Dermis microvascular lymphatic vessel endothelial cell (primary cell): ENCODE results near the gene FBXO46. TPM values are rescaled to one million over a fixed set of nuclear protein-coding genes. Genes with fewer than 3 reads are reported as not detected.

ENCODE experiments used
- DNase-seq, 2 donors: peaks; one replicate each; pipeline versions ENCODE4 v3.0.0 to v3.0.0-alpha.2; 2010; ENCODE audit warnings: low read depth in 2 of 2
- total RNA-seq: library from RNA; depleted of rRNA; stranded (reverse); fragments of >200 nt; gene quantifications from 2 replicates; pipeline ENCODE4 v1.2.1, GENCODE V29; 2014

FBXO46 gene, protein sequence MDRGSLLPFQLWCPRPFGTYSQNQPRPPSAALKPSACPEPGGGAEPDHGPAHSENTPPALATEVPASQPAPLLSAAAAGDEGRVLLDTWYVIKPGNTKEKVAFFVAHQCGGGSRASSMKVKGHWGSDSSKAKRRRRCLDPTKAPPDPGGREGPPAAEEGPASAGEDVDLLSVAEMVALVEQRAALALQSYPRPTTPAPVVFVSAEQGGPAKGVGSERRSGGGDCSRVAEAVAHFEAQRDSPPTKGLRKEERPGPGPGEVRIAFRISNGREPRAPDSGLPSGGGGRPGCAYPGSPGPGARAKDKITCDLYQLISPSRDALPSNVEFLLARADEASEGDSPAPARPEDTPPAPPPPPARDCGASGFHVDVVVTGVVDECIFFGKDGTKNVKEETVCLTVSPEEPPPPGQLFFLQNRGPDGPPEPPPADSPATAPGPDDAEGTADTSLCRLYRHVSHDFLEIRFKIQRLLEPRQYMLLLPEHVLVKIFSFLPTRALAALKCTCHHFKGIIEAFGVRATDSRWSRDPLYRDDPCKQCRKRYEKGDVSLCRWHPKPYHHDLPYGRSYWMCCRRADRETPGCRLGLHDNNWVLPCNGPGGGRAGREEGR
- 3.2 and 5.4 TPM in 2 replicates for total RNA-seq

GRCh38 chr19:45730368-45731288 lies at the start of gene FBXO46:
Gene FBXO46 (minus strand): TSS chr19:45730896. CDS start chr19:45713495, 17,401 bp downstream.
- peak; percentile 94 to 96 for DNase-seq

DNA sequence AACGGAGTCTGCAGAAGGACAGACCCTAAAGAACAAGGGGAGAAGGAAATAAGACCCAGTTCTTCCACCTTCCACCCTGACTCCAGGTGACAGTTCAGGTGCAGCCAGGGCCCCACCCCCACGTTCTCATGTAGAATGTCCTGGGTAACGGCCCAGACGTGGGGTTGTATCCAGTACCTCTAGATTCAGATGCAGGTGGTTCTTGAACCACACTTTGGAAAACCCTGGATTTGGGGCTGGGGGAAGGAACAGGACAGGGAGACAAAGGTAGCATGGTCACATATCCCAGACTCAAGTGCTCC lies 49.4 kb upstream of the FBXO46 start:
- no peak for DNase-seq

DNA sequence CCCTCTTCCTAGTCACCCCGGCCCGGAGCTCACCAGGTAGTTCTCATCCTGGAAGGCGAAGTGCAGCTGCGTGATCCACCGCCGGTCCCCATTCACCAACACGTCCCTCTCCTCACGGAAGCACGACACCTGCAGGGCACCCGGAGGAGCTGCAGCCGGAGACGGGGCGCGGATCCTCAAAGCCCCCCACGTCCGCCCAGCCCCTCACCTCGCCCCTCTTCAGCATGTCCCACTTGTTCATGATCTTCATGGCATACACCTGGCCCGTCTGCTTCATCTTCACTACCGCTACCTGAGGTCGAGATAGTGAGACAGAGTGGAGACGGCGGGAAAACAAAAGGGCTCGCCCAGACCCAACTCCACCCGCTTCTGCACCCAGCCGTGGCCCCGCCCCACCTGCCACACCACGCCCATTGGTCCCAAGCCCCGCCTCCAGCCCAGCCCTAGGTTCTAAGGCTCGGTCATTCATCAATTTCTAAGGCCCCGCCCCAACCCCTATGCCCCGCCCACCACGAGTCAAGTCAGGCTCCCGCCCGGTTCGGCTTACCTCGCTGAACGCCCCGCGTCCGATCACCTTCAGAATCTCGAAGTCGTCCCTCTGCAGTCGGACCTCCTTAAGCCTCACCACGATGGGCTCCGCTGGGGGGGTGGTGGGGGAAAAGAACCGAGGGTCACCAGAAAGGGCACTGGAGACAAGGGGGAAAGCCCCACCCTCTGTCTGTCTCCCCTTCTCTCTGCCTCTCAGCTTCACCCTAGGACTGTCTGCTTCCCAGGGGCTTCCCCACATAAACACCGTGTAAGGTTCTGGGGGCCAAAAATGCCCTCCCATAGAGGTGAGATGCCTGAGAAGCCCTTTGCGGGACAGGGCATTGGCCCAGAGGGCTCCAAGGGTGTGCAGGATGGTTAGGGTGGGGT lies 48.8 kb upstream of the FBXO46 start:
- DNase-seq: peak in 1 of 2 donors; percentile 89

GRCh38 chr19:45778010-45778661 lies 47.4 kb upstream of the FBXO46 start:
- no peak for DNase-seq

DNA sequence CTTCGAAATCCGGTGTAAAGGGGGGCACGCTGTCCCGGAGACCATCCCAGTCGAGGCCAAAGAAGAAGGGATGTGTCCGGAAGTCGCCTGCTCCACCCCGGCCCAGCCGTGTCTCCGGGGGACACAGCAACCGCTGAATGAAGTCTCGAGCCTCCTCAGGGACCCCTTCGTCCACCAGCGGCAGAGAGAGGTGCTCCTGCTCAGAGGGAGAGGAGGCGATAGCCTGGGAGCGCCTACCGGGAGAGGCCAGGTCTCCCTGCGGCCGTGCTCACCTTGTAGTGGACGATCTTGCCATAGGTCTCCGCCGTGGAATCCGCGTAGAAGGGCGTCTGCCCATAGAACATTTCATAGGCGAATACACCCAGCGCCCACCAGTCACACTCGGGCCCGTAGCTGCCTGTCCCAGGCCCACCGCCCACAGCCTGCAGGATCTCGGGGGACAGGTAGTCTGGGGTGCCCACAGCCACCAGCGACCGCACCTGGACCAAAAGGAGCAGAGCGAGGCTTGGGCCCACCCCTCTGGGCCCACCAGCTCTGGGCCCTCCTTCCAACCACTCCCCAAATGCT lies 46.8 kb upstream of the FBXO46 start:
- DNase-seq: no peak

GRCh38 chr19:45774765-45775164 lies 44.1 kb upstream of the FBXO46 start:
- no peak for DNase-seq

DNA sequence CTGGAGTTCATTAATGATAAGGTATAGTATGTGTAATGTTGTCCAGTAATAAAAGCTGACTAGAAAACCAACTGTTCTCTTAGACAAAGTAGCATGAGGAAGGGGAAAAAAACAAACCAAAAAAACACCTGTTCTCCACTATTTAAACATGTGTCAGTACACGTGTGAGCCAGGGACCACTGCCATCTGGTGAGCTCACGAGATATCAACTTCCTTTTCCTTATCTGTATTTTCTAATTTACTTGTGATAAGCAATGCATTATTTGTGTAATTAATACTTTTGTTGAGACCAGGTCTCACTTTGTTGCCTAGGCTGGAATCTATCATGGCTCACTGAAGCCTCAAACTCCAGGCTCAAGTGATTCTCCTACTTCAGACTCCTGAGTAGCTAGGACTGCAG lies 42.7 kb upstream of the FBXO46 start:
- DNase-seq: no peak

GRCh38 chr19:45772912-45773311 lies 42.2 kb upstream of the FBXO46 start:
- DNase-seq: no peak

DNA sequence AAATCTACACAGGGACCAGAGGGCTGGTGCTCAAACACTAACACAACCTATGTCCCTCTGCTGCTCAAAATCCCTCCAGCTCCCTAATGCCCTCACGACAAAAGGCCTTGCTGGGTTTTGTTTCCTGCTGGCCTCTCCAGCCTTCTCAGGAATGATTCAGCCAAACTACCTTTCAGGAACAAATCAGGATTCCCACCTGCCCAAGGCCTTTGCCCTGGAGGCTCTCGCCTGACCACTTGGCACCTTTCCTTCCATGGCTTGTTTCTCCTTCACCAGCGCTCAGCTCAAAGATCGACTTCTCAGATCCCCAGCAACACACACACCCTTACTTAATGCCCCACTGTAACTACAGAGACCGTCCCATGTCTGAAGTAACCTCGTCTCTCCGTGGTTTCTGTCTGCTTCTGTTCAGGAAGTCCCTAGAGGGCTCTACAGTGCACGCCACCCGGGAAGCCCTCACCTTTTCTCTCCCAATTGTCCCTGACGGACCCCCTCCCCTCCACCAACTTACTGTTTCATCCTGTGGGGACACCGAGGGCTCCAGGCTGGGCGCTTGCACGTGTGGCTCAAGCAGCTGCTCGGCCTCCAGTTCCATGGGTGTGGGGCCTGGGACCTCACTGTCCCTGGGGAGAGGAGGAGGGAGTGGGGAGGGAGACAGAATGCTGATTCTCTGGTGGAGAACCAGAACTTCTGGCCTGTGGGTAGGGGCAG lies 41.6 kb upstream of the FBXO46 start:
- no peak for DNase-seq

DNA sequence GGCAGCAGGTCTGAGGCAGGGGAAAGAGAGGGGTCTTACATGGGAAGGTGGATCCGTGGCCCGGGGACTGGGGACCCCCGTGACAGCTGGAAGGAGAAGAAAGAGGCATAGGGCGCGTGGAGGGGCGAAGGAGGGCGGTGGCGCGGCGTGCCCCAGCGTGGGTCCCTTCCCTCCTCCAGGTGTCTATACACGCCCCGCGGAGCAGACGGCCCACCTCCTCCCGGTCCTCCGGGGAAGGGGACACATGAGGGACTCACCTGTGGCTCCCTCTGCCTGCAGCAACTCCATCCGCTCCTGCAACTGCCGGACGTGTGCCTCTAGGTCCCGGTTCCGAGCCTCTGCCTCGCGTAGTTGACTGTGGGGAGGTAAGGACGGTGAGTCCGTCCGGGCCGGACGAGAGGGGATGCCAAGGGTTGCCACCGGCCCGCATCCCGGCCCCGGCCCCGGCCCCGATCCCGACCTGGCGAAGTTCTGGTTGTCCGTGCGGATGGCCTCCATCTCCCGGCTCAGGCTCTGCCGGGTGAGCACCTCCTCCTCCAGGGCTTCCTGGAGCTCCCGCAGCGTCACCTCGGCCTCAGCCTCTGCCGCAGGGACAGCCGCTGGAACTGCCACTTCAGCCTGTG lies 40.7 kb upstream of the FBXO46 start:
- DNase-seq: no peak

- DNase-seq: peak; percentile 96 to 100
Observed at GRCh38 chr19:45770192-45771101, 39.8 kb upstream of the FBXO46 start.

DNA sequence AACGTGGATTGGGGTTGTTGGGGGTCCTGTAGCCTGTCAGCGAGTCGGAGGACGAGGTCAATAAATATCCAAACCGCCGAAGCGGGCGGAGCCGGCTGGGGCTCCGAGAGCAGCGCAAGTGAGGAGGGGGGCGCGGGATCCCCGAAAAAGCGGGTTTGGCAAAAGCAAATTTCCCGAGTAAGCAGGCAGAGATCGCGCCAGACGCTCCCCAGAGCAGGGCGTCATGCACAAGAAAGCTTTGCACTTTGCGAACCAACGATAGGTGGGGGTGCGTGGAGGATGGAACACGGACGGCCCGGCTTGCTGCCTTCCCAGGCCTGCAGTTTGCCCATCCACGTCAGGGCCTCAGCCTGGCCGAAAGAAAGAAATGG lies 39.1 kb upstream of the FBXO46 start:
- DNase-seq: no peak

GRCh38 chr19:45768984-45769782 lies 38.5 kb upstream of the FBXO46 start, which contains the start of gene SIX5:
Gene SIX5 (minus strand): TSS chr19:45769252. CDS start chr19:45768844, 408 bp downstream.
- peak; percentile 96 to 98 for DNase-seq

GRCh38 chr19:45768655-45768983 lies 37.9 kb upstream of the FBXO46 start:
- DNase-seq: peak in 1 of 2 donors; percentile 43

DNA sequence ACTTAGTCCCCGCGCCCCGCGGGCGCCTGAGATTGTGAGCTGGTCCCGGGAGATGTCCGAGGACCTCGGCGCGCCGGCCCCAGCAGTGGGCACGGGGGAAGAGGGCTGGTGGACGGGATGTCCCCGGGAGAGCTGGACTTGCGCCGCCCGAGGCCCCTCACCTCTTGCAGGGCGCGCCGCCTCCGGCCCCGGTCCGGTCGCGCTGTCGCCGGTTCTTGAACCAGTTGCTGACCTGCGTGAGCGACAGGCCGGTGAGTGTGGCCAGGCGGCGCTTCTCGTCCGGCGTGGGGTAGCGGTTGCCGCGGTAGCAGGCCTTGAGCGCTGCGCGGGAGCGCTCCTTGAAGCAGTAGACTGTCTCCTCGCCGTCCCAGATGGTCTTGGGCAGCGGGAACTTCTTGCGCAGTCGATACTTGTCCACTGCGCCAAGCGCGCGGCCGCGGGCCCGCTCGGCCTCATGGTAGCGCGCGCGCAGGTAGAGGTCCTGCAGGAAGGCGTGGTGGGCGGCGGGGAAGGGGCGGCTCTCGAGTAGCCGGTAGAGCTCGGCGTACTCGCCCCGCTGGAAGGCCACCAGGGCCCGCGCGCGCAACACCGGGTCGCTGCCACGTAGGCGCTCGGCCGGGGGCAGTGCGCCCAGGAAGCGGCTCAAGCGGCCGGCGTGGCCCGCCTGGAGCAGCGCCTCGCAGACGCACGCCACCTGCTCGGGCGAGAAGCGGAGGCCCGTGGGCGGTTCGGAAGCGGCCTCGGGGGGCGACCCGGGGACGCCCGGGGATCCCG lies 37.4 kb upstream of the FBXO46 start:
- DNase-seq: peak in 1 of 2 donors; percentile 70

DNA sequence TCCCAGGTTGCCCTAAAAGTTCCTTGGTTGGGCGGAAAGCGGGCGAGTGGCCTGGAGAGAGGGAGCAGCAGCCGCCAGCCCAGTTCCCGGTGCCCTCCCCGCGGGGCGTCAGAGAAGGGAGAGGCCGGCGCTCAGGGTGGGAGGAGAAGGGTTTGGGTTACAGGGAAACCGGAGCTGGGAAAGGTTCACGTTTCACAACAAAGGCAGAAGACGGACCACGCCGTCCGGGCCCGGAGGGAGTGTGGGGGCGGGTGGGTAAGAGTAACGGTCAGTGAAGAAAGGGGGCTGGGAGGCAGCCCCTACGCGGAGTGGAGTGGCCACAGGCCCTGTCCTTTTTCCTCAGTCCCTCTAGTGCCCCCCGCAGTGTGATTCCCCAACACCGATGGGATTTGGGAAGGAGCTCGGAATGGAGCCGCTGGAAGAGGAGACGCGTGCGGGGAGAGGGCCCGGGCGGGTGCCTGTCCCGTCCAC lies 36.7 kb upstream of the FBXO46 start:
- DNase-seq: peak in 1 of 2 donors; percentile 77
